GM19372 (cell line): ENCODE data around the gene COL4A2.

ENCODE experiments used
- ATAC-seq: cut with Tn5 transposase; IDR thresholded peaks from one replicate; pipeline ENCODE4 v1.9.1; 2021; ENCODE audit warnings: mild to moderate bottlenecking, low read depth, moderate library complexity; ENCODE audit not compliant: unreplicated experiment

Gene COL4A2

DNA sequence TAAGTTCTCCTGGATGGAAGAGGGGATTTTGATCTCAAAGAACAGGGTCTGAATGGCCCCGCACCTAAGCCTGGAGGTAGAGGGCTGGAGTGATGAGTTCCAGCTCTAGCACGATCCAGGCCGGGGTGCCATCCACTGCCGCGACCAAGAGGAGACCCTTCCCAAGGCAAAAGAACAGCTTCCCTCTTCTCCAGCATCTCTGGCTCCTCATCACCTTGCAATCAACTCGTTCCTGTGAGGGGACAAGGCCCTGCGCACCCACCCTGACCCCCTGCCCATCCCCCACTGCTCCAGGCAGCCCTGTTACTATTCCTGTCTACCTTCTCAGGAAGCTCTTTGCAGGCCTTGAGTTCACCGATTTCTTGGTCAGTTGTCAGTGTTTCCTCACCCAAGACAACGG lies 17.9 kb upstream of the COL4A2 start:
- ATAC-seq, result no peak

DNA sequence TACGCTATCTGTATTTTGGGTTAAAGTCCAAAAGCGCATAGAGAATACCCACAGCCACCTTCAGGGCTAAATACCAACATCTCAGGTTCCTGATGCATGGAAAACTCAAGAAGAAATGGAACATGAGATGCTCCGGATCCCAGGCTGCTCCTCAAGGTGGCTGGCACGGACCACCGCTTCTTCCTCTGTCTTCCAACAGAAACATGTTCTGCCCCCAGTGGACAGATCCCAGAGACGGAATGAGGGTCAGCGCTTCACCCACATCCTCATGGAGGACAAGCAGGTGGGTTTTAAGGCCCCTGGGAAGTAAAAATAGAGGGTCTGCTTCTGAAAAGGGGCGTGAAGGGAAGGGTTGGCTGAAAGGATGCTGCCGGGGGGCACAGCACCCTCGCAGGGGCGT lies 17.4 kb upstream of the COL4A2 start:
- ATAC-seq, result no peak

DNA sequence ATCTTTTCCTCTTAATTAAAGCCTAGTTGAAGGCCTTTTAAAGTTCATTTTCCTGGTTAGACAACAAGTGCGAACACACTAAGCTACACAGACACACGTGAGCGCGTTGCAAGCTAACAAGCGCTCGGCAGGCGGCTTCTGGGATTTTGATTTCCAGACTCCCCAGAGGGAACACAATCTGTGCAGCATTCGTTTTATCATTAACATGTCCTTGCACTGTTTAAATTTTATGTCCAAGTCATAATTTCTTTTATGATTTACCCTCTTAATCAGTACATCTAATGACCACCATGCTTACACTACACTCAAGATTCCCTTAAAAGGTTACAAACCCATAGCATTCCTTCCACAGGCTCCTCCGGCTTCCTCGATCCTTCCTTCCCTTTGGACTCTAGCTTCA lies 16.9 kb upstream of the COL4A2 start:
- no peak for ATAC-seq

DNA sequence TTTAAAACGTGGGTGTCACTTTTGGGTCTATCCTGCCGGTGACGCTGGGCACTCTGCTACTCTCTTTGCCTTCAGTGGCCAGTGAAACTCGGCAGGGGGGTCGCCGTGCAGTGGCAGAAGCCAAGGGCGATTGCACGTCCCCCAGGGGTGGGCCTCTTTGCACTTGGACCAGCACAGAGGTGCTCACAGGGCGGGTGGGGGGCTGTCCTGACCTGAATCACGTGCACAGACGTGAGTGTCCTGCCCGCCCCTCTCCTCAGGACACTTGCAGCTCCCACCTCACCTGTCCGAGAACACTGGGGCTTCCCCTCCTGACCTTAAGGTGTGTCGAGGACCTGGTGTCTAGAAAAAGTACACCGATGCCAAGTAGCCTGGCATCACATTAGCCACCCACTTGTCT lies 16.3 kb upstream of the COL4A2 start:
- ATAC-seq, result no peak

DNA sequence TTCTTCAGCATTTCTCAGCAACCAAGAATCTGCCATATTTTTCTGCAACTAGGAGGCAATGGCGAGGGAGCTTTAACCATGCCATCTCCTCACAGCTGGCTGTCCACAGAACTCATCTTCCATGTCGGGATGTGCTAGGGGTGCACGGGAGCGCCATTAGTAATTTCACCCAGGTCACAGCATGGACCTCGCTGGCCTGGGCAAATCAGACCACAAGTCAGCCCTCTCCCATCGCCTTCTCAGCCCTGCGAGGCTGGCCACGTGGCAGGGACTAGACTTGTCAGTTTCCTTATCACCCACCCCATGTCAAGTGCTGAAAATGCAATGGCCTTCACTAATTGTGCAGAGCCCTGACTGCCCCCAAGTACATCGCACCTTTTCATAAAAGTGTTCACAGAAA lies 15.8 kb upstream of the COL4A2 start:
- no peak for ATAC-seq

DNA sequence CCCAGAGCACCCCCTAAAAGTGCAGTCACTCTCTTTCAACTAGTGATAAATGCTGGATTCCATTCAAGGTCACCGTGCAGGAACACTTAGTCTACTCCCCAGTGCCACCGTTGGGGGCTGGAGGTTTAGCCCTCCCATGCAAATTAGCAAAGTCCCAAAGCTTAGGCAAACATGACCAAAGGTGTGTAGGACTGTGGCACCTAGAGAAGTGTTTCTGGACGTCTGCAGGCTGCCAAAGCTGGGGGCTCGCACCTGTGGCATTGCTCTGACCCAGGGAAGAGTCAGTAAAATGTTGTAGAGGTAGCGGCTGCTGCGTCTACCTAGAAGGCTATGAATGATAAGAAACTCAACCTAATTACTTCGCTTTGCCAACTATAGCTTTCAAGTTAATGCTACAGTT lies 14.0 kb upstream of the COL4A2 start:
- ATAC-seq, result no peak

DNA sequence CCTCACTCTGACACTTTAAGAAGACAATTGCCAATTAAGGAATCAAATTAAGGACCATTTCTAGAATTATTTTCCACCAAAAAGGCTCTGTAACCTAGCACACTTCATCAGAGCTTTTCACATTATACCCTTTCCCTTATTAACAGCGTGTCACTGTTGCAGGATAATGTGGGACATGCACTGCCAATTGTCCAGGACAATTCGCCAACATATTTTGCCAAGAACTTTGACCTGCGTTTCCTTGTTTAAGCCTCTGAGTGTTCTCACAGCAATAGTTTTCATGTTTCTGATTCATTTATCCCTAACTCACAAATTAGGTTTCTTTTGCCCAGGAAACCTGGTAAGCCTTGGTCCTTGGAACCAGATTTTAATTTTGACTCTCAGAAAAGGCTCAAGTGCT lies 13.4 kb upstream of the COL4A2 start:
- no peak for ATAC-seq

DNA sequence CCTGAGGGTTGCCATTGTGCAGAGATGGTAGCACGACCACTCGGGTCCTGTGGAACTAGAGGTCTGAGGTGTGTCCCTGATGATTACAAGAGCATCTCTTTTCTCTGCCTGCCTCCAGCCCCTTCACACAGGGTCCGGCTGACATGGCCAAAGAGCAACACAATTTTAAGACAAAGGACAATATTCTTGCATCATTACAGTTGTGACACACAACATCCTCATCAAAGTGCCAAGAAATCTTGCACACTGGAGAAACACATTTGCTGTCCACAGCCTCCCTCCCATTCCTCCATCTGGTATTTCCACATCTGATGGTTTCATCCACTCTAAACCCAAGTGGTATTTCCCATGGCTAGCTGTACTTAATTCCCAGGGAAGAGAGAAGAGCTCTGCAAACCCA lies 12.9 kb upstream of the COL4A2 start:
- ATAC-seq, result no peak

DNA sequence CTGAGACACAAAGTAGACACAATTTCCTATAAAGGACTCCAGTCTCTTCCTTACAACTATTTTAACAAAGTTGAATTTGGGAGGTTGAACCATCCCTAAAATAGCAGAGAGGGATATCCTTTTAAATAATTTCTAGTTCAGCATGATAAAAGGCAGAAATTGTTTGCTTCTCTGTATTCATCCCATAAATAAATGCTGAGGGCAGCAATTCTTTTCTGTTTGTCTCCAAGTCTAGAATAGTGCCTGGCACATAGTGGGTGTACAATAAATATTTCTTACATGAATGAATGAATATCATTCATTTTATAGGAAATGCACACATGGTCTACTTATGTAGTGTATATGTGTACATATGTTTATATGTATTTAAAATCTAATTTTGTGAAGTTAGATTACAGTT lies 12.5 kb upstream of the COL4A2 start:
- ATAC-seq, result no peak

DNA sequence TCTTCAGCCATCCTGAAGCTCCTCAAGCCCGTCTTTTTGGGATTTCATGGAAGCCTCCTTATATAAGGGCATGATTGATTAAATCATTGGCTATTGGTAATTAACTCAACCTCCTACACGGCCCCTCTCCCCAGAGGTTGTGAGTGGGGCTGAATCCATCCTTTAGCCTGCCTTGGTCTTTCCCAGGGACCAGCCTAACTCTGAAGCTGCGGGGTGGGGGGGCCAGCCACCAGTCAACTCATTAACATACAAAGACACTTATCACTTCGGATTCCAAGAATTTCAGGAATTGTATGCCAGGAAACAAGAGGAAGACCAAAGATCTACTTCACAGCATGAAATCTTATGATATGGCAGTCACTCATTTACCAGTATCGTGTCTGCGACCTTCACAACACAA lies 10.1 kb upstream of the COL4A2 start:
- ATAC-seq, result no peak

DNA sequence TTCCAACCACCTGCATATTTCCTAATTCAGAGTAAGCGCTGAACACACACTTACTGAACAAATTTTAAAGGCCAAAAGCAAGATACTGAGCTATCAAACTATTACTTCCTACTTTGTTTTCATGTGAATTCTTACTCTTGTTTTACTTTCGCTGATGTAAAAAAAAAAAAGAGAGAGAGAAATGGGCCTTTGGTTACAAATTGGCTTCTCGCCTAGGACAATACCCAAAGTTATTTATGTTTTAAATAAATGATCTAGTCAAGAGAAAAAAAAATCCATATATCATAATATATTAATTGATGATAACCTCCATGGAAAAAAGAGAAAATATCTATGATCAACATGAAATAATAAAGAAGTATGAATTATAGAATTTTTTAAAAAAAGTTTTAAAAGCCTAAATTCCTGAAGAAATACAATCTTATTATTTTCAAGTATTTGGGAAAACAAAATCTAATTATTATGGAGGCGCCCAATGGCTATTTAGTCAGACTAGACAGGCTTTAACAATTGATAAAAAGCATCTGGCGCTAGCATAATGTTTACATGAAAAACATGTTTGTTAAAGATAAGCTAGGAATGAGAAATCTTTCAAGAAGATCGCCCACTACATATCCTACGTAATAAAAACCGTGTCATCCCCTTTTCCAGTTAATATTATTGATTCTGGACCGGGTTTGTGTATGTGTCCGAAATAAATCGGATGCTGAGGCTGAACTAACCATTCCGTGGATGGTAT lies 9.1 kb upstream of the COL4A2 start:
- ATAC-seq, result no peak

DNA sequence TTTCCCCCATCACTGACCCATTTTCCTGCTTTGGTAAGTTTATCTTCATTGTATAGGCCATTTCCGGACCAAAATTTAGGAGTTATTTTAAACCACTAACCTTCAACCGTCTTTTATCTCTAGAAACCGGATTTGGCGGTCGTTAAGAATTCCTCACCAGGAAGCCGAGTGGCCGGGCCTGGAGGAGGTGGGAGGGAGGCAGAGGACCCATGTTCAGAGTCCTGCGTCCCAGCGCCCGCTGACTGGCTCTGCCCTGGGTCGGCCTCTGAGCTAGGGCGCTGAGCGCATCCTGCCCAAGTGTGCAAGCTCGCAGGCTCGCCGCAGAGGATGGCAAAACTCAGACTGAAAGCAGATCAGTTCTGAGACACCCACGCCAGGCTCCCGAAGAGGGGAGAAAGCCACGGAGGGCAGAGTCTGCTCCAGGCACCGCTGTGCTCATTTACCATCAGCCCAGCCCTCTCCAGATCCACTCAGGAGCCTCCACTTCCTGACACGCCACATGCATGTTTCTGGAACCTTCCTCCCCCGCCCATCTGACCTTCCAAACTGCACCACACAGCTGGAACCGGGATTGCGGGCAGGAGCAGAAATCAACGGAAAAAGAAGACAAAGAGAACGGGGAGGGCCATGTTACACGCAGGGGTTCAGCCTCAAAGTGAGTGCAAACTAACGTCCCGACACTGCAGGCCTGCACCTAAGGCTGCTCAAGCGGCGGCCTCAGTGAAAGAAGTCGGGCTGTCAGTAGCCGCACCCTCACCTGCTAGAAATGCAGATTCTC lies 8.4 kb upstream of the COL4A2 start:
- ATAC-seq, result no peak

DNA sequence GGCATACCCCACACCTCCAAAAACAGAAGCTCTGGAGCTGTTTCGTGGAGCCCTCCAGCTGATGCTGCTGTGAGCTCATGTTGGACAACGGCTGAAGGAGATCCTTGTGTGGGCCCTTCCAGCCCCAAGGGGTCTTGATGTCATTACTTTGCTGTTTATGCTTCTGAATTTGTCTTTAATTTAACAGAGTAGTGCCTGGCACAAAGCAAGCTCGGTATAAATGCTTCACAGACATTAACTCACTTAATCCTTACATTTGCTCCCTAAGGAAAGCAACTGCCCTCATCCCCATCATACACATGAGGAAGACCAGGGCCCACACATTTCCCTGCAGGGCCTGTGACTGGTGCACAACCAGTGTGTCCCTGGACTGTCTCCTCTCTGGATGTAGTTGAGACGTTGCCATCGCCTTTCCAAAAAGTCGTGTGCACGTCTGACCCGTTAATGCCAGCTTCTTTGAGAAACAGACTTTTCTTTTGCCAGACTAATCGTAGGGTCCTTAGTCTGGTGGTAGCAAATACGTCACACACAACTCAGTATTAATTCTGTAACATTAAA lies 7.7 kb upstream of the COL4A2 start:
- no peak for ATAC-seq

DNA sequence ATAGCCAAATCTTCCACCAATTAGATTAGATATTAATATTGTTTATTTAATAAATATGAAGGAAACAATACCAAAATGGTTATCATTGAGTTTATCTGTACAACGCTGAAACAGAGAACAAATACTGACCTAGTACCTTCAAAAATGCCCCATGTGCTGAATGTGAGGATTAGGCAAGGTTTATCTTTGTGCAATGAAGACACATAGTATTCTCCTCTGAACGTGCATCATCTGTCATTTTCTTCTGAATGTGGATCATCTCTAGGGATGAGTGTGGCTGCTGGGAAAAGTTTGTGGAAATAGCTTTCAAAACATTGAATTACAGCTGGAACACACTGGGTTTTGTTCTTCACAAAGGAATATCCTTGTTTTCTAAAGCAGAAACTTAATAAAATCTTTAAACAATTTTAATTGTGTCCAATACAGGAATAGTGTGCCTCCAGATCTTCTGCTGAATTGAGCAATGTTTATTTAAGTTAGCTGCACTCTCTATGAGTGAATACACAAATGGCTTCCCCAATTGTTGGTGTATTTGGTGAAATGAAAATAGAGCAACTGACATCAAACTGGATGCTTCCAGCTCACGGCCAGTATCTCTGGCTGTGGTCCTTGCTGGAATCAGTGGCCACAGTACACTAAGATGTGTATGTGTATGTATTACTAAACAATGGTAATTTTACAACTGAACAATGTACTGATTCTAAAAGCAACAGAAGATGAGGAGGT lies 6.8 kb upstream of the COL4A2 start:
- ATAC-seq, result no peak

DNA sequence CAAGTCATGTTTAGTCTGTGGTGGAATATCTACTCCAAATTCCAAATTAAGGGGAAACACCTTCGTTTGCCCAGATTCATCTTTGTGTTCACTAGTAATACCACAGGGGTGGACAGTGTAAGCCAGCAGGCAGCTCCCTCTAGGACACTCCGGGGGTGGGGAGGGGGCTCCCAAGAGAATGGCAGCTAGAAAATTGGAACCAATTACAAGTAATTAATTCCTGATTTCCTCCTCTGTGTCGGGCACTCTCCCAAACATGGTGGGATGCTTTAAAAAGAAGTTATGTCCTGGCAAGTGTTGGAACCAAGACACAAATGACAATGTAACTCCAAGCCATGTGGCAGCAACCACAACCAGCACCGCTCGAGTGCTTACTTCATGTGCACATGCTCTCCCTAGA lies 6.0 kb upstream of the COL4A2 start:
- no peak for ATAC-seq

DNA sequence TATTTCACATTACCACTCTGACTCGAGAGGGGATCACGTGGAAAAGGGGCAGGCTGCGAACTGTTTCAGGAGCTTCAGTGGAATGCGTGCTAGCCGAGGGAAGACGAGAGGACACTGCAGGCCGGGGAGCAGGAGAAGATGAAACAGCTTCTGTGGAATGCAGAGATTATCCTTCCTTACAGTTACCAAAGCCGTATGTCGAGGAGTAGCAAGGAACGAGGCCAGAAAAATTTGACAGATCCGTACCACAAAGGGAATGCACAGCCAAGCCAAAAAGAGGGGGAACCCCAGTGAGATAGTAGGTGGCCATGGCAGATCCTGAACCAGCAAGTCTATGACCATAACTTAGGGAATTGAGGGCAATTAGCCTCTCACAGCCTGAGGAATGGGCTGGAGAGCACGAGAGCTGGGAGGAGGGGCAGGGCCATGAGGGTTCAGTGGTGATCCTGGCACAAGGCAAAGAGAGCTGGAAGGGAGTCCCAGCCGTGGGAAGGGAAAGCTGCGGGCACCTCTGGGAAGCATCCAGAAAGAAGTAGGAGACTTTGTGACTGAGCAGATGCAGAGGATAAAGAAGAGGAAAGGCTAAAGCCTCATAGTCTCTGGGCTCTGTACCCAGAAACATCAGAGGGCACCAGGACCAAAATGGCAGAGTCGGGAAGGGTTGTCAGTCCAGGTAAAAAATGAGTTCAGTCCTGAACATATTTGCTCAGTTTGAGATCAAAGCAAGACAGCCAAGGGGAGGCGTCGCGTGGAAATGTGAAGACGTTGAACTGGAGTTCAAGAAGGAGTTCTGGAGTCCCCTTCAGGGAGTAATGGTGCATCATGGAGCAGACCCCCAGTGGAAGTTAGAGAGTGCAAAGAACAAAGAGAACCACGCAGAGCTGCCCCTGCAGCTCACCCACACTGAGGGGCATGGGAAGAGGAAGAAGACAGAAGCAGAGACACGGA lies 5.2 kb upstream of the COL4A2 start:
- ATAC-seq, result no peak

DNA sequence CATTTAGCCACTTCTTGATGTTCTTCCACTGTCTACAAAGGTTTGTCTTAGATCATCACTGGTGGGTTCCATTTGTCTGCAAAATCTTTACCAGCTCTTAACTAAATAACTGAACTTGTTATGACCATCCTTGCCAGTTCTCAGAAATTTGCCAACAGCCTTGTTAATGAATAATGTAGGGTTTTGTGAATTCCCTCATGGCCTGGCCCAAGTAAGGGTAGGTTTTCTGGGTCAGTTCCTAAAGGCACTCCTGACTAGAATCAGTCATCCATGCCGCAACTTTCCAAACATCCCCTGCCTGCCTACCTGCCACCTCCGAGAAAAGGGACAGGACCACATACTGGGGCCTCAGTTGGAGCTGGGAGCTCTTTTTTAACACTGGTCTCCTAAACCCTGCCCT lies 4.1 kb upstream of the COL4A2 start:
- ATAC-seq, result no peak

DNA sequence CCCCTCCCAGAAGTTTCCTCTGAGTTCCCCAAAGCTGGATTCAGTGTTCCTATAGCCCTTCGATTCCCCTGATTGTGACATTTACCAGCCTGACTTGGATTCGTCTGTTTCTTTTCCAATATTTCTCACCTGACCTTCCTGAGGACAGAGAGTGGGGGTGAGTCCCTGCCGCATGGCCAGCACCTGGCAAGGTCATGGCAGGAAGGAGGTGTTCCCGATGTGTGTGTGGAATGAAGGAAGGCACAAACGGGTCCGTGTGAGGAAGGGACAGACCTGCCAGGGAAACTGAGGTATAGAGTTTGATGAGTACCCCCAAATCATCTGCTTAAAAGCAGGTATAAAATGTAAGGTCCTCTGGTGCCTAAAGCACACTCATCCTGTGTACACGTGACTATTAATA lies 3.4 kb upstream of the COL4A2 start:
- ATAC-seq, result no peak

DNA sequence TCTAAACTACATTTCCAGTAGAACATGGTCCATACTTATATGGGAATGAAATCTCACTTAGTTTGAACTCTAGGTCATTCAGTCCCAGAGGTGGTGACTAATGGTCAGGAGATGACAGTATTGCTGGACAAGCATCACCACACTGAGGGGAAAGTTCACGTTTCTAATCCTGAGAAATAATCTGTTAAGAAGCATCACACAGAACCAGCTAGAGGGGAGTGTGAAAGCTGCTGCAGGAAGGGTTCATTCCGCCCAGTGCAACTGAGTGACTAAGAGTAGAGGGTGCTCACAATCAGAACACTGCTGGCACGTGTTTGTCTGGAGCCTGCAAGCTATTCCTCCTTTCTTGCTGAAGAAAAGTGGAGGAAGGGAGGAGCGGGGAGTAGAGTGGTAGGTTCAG lies 2.8 kb upstream of the COL4A2 start:
- ATAC-seq, result no peak

DNA sequence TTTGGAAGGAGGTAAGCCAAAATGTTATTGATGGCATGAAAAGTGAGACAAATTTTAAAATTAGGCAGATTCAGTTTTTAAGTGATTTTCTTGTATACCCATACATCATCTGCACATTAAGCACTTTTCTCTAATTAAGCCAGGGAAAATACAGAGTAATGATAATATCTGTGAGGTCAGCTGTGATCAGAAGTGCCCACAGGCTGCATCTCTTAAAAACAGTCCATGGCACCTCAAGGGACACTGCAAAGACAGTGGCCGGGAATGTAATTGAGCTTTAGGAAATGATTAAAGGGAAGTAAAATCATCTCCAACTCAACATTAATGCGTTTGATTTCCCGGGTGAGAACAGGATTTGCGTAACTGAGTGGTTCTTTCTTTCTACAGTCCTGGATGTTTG lies 2.1 kb upstream of the COL4A2 start:
- ATAC-seq, result no peak
